Measurements from ENCODE around the gene ATP1A3. TPM values are rescaled to one million over a fixed set of nuclear protein-coding genes. Genes with fewer than 3 reads are reported as not detected.

ATP1A3 gene
- total and polyA plus RNA-seq, 2 of the 13 experiments (the other 11 are each of a cell fraction or from before 2014, with no cell fraction given): 0.01 to 0.04 TPM

DNA sequence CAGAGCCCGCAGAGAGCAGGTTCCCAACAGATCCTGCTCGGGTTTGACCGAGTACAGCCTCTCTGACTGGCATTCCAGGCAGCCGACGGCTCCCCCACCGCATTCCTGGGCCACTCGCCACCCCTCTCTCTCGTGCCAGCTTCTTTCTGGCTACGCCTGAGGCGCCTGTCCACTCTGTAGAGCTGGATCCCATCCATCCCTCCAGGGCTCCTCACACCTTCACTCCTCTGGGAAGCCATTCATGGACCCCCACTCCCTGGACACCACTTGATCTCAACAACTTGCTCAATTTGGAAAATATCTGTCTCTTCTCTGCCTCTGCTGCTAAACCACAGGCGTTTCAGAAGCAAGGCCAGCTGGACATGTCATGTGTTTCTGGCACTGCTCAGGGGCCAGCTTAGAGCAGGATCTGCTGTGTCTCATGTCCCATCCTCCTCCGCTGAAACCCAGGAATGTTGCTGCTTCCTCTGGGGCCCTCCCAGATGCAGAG, 30.6 kb upstream of the ATP1A3 start:
- no peaks in the 10 kb centered on the region for H3K79me2 ChIP-seq (ENCODE audit: insufficient read depth, low read length)
- DNase-seq (ENCODE audit: low spot score) (no peak), FAIRE-seq (no peak), ATAC-seq (no peak)
- no peak overlapping the region for H3K27ac ChIP-seq (ENCODE audit: extremely low read length, insufficient read depth, low read length)
- ChIA-PET POLR2A (no interaction called here), CTCF (ENCODE audit: low intra/inter-chr PET ratio, low total read pairs) (no interaction called here)
- 26% methylated on average over 11 of the region's 12 CpGs for WGBS (ENCODE audit: low lambda C conversion rate)
- TF ChIP-seq, protein P1, sequence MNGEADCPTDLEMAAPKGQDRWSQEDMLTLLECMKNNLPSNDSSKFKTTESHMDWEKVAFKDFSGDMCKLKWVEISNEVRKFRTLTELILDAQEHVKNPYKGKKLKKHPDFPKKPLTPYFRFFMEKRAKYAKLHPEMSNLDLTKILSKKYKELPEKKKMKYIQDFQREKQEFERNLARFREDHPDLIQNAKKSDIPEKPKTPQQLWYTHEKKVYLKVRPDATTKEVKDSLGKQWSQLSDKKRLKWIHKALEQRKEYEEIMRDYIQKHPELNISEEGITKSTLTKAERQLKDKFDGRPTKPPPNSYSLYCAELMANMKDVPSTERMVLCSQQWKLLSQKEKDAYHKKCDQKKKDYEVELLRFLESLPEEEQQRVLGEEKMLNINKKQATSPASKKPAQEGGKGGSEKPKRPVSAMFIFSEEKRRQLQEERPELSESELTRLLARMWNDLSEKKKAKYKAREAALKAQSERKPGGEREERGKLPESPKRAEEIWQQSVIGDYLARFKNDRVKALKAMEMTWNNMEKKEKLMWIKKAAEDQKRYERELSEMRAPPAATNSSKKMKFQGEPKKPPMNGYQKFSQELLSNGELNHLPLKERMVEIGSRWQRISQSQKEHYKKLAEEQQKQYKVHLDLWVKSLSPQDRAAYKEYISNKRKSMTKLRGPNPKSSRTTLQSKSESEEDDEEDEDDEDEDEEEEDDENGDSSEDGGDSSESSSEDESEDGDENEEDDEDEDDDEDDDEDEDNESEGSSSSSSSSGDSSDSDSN (CRISPR knock-in tag; IDR thresholded peaks at IDR 0.05): no peak
- H3K4me1 ChIP-seq (ENCODE audit: insufficient read depth, low read length): peaks cover 6% of the 10 kb centered on the region; the same call in 1 of the 2 replicates
- H3K4me3 ChIP-seq (replicated peaks in 1 of 3; ENCODE audit: insufficient read depth in 1 of 3, low read depth in 2 of 3, low read length in 3 of 3): no peak overlapping the region
- H3K27me3 ChIP-seq (ENCODE audit: control insufficient read depth in 1 of 2, insufficient read depth in 2 of 2, low read length in 2 of 2): peaks cover 8 to 38% of the 10 kb centered on the region in 2 experiments; a peak in 3 of 5 replicates
- H3K4me2 ChIP-seq (ENCODE audit: low read depth, low read length): no peak overlapping the region
- BruUV-seq (replicated peaks): no TSS peak
- H2AFZ ChIP-seq (ENCODE audit: low read length): no peak overlapping the region
- no peaks in the 10 kb centered on the region for H3K9me3 ChIP-seq (ENCODE audit: low read length)
- H3K9ac ChIP-seq (ENCODE audit: insufficient read depth, low read depth, low read length): no peak overlapping the region
- no peaks in the 10 kb centered on the region for H3K36me3 ChIP-seq (replicated peaks in 1 of 2; ENCODE audit: control insufficient read depth in 1 of 2, insufficient read depth in 2 of 2, low read length in 2 of 2)
- intact Hi-C loops (cut with micrococcal nuclease; ENCODE audit: unreplicated experiment): no loop called here
- in situ Hi-C loops (cut with HindIII; ENCODE audit: extremely low pct_ligation_motif_present, low pct_unique_long_range_greater_than_20kb): no loop called here
- no peaks in the 10 kb centered on the region for H4K20me1 ChIP-seq (ENCODE audit: insufficient read depth, low read length)

DNA sequence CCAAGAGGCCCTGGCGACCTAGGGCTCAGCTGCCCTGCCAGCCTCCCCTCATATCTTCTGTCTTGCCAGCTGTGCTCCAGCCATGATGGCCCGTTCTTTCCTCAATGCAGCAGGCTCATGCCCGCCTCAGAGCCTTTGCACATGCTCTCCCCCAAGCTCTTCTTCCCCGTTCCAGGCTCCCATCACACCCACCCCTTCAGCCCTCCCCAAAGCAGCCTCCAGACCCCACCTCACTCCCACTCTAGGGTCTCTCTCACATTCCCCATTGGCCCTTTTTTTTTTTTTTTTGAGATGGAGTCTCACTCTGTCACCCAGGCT, 29.9 kb upstream of the ATP1A3 start:
- in situ Hi-C loops (cut with HindIII; ENCODE audit: extremely low pct_ligation_motif_present, low pct_unique_long_range_greater_than_20kb): no loop called here
- H4K20me1 ChIP-seq (ENCODE audit: insufficient read depth, low read length): no peaks in the 10 kb centered on the region
- no peak overlapping the region for H3K9ac ChIP-seq (ENCODE audit: insufficient read depth, low read depth, low read length)
- POLR2A ChIA-PET: no interaction called here
- H3K36me3 ChIP-seq (replicated peaks in 1 of 2; ENCODE audit: control insufficient read depth in 1 of 2, insufficient read depth in 2 of 2, low read length in 2 of 2): no peaks in the 10 kb centered on the region
- ATAC-seq: no peak
- CTCF ChIA-PET (ENCODE audit: low intra/inter-chr PET ratio, low total read pairs): no interaction called here
- no peak overlapping the region for H2AFZ ChIP-seq (ENCODE audit: low read length)
- H3K4me2 ChIP-seq (ENCODE audit: low read depth, low read length): no peak overlapping the region
- no peak overlapping the region for H3K4me3 ChIP-seq (replicated peaks in 1 of 3; ENCODE audit: insufficient read depth in 1 of 3, low read depth in 2 of 3, low read length in 3 of 3)
- peaks cover 6% of the 10 kb centered on the region; the same call in 1 of the 2 replicates for H3K4me1 ChIP-seq (ENCODE audit: insufficient read depth, low read length)
- no TSS peak for BruUV-seq (replicated peaks)
- intact Hi-C loops (cut with micrococcal nuclease; ENCODE audit: unreplicated experiment): no loop called here
- FAIRE-seq: no peak
- no peaks in the 10 kb centered on the region for H3K79me2 ChIP-seq (ENCODE audit: insufficient read depth, low read length)
- H3K9me3 ChIP-seq (ENCODE audit: low read length): no peaks in the 10 kb centered on the region
- H3K27ac ChIP-seq (ENCODE audit: extremely low read length, insufficient read depth, low read length): no peak overlapping the region
- peaks cover 8 to 40% of the 10 kb centered on the region in 2 experiments; a peak in 3 of 5 replicates for H3K27me3 ChIP-seq (ENCODE audit: control insufficient read depth in 1 of 2, insufficient read depth in 2 of 2, low read length in 2 of 2)
- DNase-seq (ENCODE audit: low spot score): no peak
- 54% methylated on average over 4 of the region's 4 CpGs for WGBS (ENCODE audit: low lambda C conversion rate)
- no peak for TF ChIP-seq ZNF20 (CRISPR knock-in tag; IDR thresholded peaks at IDR 0.05)
- TF ChIP-seq HNRNPL (IDR thresholded peaks at IDR 0.05; ENCODE audit: low read depth, low read length): no peak
- no peak for TF ChIP-seq JUND (CRISPR knock-in tag; IDR thresholded peaks at IDR 0.05)
- TF ChIP-seq, protein P2, sequence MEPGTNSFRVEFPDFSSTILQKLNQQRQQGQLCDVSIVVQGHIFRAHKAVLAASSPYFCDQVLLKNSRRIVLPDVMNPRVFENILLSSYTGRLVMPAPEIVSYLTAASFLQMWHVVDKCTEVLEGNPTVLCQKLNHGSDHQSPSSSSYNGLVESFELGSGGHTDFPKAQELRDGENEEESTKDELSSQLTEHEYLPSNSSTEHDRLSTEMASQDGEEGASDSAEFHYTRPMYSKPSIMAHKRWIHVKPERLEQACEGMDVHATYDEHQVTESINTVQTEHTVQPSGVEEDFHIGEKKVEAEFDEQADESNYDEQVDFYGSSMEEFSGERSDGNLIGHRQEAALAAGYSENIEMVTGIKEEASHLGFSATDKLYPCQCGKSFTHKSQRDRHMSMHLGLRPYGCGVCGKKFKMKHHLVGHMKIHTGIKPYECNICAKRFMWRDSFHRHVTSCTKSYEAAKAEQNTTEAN (CRISPR knock-in tag; conservative IDR thresholded peaks at IDR 0.05): no peak
- TF ChIP-seq ZFY (CRISPR knock-in tag; IDR thresholded peaks at IDR 0.05): no peak
- no peak for TF ChIP-seq TBL1XR1 (IDR thresholded peaks at IDR 0.05; ENCODE audit: borderline replicate concordance, low read length, partially characterized antibody)
- TF ChIP-seq JDP2 (CRISPR knock-in tag; IDR thresholded peaks at IDR 0.05; ENCODE audit: borderline replicate concordance): no peak
- TF ChIP-seq FOSL1 (CRISPR knock-in tag; IDR thresholded peaks at IDR 0.05; ENCODE audit: borderline replicate concordance): no peak
- no peak for TF ChIP-seq PTBP1 (IDR thresholded peaks at IDR 0.05; ENCODE audit: low read depth, low read length, poor library complexity, severe bottlenecking)
- no peak for TF ChIP-seq SATB2 (CRISPR knock-in tag; IDR thresholded peaks at IDR 0.05)
- no peak for TF ChIP-seq HOXA7 (CRISPR knock-in tag; IDR thresholded peaks at IDR 0.05)
- no peak for TF ChIP-seq ZNF180 (CRISPR knock-in tag; IDR thresholded peaks at IDR 0.05; ENCODE audit: borderline replicate concordance, low read depth)
- TF ChIP-seq ZNF496 (CRISPR knock-in tag; IDR thresholded peaks at IDR 0.05; ENCODE audit: insufficient replicate concordance): no peak
- TF ChIP-seq XBP1 (CRISPR knock-in tag; IDR thresholded peaks at IDR 0.05): no peak
- TF ChIP-seq MBNL3 (CRISPR knock-in tag; conservative IDR thresholded peaks at IDR 0.05): no peak
- TF ChIP-seq ZNF263 (CRISPR knock-in tag; IDR thresholded peaks at IDR 0.05): no peak
- TF ChIP-seq KDM4B (CRISPR knock-in tag; IDR thresholded peaks at IDR 0.05): no peak

Data from HepG2 (cell line).